A673 (cell line): ENCODE data around the gene PDE6B.

Experiments used
- CTCF ChIP-seq: fragments of 300-800, 200-600 bp; sonication (generic); conservative IDR thresholded peaks from 2 replicates; pipeline ENCODE4 v1.5.1; 2017; ENCODE audit warnings: low read depth, mild to moderate bottlenecking, antibody characterized with exemption, low read length, moderate library complexity, mixed read lengths
- EZH2 ChIP-seq: fragments of 200-600 bp; sonication (generic); IDR thresholded peaks from 2 replicates; pipeline ENCODE4 v1.6.1; 2017; ENCODE audit warnings: borderline replicate concordance, low read depth, mild to moderate bottlenecking, mixed read lengths, antibody characterized with exemption, low read length; ENCODE audit not compliant: poor library complexity, severe bottlenecking

- TF ChIP-seq CTCF (no peak), EZH2 (no peak)
These were observed 29.6 kb downstream of the PDE6B start for GRCh38 chr4:654871-655463.
